Activated CD8-positive, alpha-beta memory T cell treated with anti-CD3 and anti-CD28 coated beads, Interleukin-2, amount 10 ng/mL, durations not matched to agents 7 days and 5 days (primary cell): ENCODE data around the gene PLA2R1. TPM values are rescaled to one million over a fixed set of nuclear protein-coding genes. Genes with fewer than 3 reads are reported as not detected.
A peak's percentile ranks its signal among the peaks of the same experiment; 100 is the strongest.

Source experiments
- ATAC-seq: fragments of 150-1000 bp; cut with Tn5 transposase; one replicate; pipeline ENCODE4 v1.10.0; 2021; ENCODE audit warnings: moderate library complexity
- CTCF ChIA-PET: fragments of 350-600 bp; sonication (Branson Sonifier 250); formaldehyde crosslinking; loops from one replicate; lab custom pipeline; 2021; ENCODE audit warnings: antibody characterized with exemption; lab: Charles Lee
- DNase-seq: peaks from one replicate; pipeline ENCODE4 v3.0.0-alpha.2; 2020
- H3K27ac Mint-ChIP-seq: one replicate; pipeline ENCODE4 v1.8.0; 2021; ENCODE audit warnings: mild to moderate bottlenecking, mixed read lengths
- H3K27me3 Mint-ChIP-seq: one replicate; pipeline ENCODE4 v1.8.0; 2021; ENCODE audit warnings: mixed read lengths
- H3K36me3 Mint-ChIP-seq: one replicate; pipeline ENCODE4 v1.8.0; 2021; ENCODE audit warnings: mild to moderate bottlenecking, mixed read lengths
- H3K4me1 Mint-ChIP-seq: one replicate; pipeline ENCODE4 v1.8.0; 2021; ENCODE audit warnings: mixed read lengths
- H3K4me3 Mint-ChIP-seq: one replicate; pipeline ENCODE4 v1.8.0; 2021; ENCODE audit warnings: mild to moderate bottlenecking, moderate library complexity, mixed read lengths
- H3K9me3 Mint-ChIP-seq: one replicate; pipeline ENCODE4 v1.8.0; 2022; ENCODE audit warnings: low read depth, mixed read lengths
- total RNA-seq, 2 experiments: library from RNA; stranded (reverse); gene quantifications; one replicate each; pipeline ENCODE4 v1.2.3, GENCODE V29; 2021

PLA2R1 gene
- not detected for total RNA-seq

GRCh38 chr2:160062292-160063005, at the start of gene PLA2R1:
TSS of gene PLA2R1 (minus strand) at chr2:160062615. CDS start at chr2:160062403, 212 bp downstream.
- H3K9me3 Mint-ChIP-seq: no peaks in the 10 kb centered on the region
- ATAC-seq: no peak
- H3K36me3 Mint-ChIP-seq: no peaks in the 10 kb centered on the region
- H3K4me3 Mint-ChIP-seq: no peak within 1 kb of the TSS
- DNase-seq: no peak
- H3K27me3 Mint-ChIP-seq: peaks cover 58% of the 10 kb centered on the region
- H3K27ac Mint-ChIP-seq: no peak within 1 kb of the TSS
- CTCF ChIA-PET: no interaction called here
- no peaks in the 10 kb centered on the region for H3K4me1 Mint-ChIP-seq

GRCh38 chr2:160110674-160111239, 48.3 kb upstream of the PLA2R1 start:
- Mint-ChIP-seq H3K36me3 (no peaks in the 10 kb centered on the region), H3K4me3 (no peak overlapping the region), H3K27me3 (peaks cover 42% of the 10 kb centered on the region), H3K9me3 (no peaks in the 10 kb centered on the region), H3K4me1 (peaks cover 2% of the 10 kb centered on the region), H3K27ac (no peak overlapping the region)
- ATAC-seq (no peak), DNase-seq (no peak)
- CTCF ChIA-PET: interaction anchor here (0.8 to 2.8 kb wide), 9 partner anchors 33 to 953 kb away, joined by 3 to 13 read pairs (median 5); no protein-coding TSS in a partner anchor

GRCh38 chr2:160109939-160110673, 47.7 kb upstream of the PLA2R1 start:
- DNase-seq (peak; percentile 50), ATAC-seq (peak; percentile 64)
- H3K27ac Mint-ChIP-seq: no peak overlapping the region
- CTCF ChIA-PET: interaction anchor here (0.7 to 2.8 kb wide), 12 partner anchors 32 to 1003 kb away, joined by 3 to 13 read pairs (median 4); no protein-coding TSS in a partner anchor
- H3K9me3 Mint-ChIP-seq: no peaks in the 10 kb centered on the region
- H3K4me1 Mint-ChIP-seq: peaks cover 2% of the 10 kb centered on the region
- peaks cover 45% of the 10 kb centered on the region for H3K27me3 Mint-ChIP-seq
- no peak overlapping the region for H3K4me3 Mint-ChIP-seq
- no peaks in the 10 kb centered on the region for H3K36me3 Mint-ChIP-seq

DNA sequence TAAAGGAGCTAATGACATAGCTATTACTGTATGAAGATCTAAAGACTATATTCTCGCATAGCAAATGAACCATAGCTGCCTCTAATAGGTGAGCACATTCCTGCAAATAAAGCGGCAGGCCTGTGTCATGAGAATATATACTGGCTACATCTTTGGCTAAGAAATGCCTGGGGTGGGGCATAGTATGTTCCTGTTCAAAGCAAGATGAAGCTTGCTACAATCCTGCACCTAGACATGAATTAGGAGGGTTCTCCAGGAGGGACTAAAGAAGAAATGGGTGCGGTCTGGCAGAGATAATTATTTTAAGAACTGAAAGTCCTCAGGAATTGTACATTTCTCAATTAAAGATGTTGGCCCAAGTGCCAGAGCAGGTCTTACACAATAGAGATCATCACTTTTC, 46.8 kb upstream of the PLA2R1 start:
- Mint-ChIP-seq H3K27ac (no peak overlapping the region), H3K4me3 (no peak overlapping the region), H3K27me3 (peaks cover 50% of the 10 kb centered on the region), H3K4me1 (peaks cover 2% of the 10 kb centered on the region), H3K36me3 (no peaks in the 10 kb centered on the region), H3K9me3 (no peaks in the 10 kb centered on the region)
- no peak for DNase-seq
- no peak for ATAC-seq
- CTCF ChIA-PET: interaction anchor here (0.7 to 2.8 kb wide), 9 partner anchors 72 to 1004 kb away, joined by 3 to 13 read pairs (median 5); no protein-coding TSS in a partner anchor

DNA sequence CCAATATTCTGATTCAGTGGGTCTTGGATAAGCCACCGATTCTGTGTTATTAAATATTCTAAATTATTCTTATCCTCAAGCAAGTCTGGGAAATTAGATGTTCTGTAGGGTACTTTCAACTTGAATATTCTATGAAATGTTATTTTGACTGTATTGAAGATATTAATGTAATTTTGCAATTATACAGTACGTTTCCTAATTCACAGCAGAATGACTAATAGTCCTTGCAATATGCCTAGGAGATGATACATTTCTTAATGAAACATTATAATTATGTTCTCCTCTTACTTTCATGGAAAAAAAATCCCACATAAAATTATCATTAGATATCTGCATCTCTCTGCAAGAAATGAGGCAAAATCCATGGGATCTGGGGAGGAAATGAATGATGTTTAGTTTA, 46.2 kb upstream of the PLA2R1 start:
- ATAC-seq (no peak), DNase-seq (no peak)
- no peak overlapping the region for H3K27ac Mint-ChIP-seq
- H3K4me1 Mint-ChIP-seq: peaks cover 2% of the 10 kb centered on the region
- H3K4me3 Mint-ChIP-seq: no peak overlapping the region
- peaks cover 50% of the 10 kb centered on the region for H3K27me3 Mint-ChIP-seq
- H3K9me3 Mint-ChIP-seq: no peaks in the 10 kb centered on the region
- no peaks in the 10 kb centered on the region for H3K36me3 Mint-ChIP-seq
- CTCF ChIA-PET: interaction anchor here (2.2 to 2.8 kb wide), 2 partner anchors 861 to 885 kb away, joined by 10 to 13 read pairs; no protein-coding TSS in a partner anchor

DNA sequence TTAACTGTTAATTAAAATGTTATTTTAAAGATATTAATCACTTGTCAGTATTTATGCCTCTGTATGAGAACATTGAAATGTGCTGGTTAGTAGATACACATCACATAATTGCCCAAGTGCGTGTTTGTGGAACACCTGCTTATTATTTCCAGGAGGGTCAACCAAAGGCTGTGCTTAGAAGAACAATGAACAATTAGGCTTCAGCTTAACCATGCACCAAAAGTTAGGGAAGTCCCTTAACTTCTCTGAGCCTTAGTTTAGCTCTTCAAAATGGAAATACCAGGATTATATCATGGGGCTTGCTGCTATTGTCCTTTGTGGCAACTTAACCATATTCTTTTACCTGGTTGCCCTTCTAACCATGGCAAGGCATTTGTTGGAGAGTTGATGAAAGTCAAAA, 43.0 kb upstream of the PLA2R1 start:
- CTCF ChIA-PET: no interaction called here
- Mint-ChIP-seq H3K27ac (no peak overlapping the region), H3K4me1 (no peaks in the 10 kb centered on the region), H3K36me3 (no peaks in the 10 kb centered on the region), H3K27me3 (peaks cover 40% of the 10 kb centered on the region), H3K9me3 (no peaks in the 10 kb centered on the region), H3K4me3 (no peak overlapping the region)
- DNase-seq: no peak
- no peak for ATAC-seq

- Mint-ChIP-seq H3K9me3 (no peaks in the 10 kb centered on the region), H3K27me3 (peaks cover 40% of the 10 kb centered on the region), H3K36me3 (no peaks in the 10 kb centered on the region), H3K27ac (no peak overlapping the region), H3K4me3 (no peak overlapping the region), H3K4me1 (no peaks in the 10 kb centered on the region)
- CTCF ChIA-PET: no interaction called here
- ATAC-seq (no peak), DNase-seq (no peak)
These were observed 41.7 kb upstream of the PLA2R1 start for GRCh38 chr2:160104115-160104514.

DNA sequence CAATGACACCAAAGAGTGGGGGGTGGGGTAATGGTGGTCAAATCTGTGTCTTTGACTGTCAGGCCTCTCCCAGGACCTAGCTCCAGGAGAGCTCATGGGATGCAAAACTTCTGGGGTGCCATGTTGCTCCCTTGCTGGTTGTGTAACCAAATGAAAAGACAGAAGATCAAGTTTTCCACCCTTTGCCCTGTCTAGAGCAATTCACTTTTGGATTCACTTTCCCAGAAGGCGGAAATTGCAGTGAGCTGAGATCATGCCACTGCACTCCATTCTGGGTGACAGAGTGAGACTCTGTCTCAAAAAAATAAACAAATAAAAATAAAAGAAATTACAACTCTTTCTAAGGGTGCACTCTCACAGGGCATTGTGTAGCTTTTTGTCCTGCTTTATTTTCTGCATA, 34.9 kb upstream of the PLA2R1 start:
- CTCF ChIA-PET: no interaction called here
- Mint-ChIP-seq H3K36me3 (no peaks in the 10 kb centered on the region), H3K4me1 (no peaks in the 10 kb centered on the region), H3K27ac (no peak overlapping the region), H3K27me3 (peaks cover 17% of the 10 kb centered on the region), H3K9me3 (peaks cover 5% of the 10 kb centered on the region), H3K4me3 (no peak overlapping the region)
- no peak for DNase-seq
- no peak for ATAC-seq

- Mint-ChIP-seq H3K36me3 (no peaks in the 10 kb centered on the region), H3K9me3 (peaks cover 5% of the 10 kb centered on the region), H3K4me3 (no peak overlapping the region), H3K27me3 (peaks cover 14% of the 10 kb centered on the region), H3K4me1 (no peaks in the 10 kb centered on the region), H3K27ac (no peak overlapping the region)
- ATAC-seq (no peak), DNase-seq (no peak)
- CTCF ChIA-PET: interaction anchor here (0.7 kb wide), 1 partner anchor 11 kb away, joined by 4 read pairs; no protein-coding TSS in a partner anchor
These were observed 34.0 kb upstream of the PLA2R1 start for GRCh38 chr2:160096409-160096808.

DNA sequence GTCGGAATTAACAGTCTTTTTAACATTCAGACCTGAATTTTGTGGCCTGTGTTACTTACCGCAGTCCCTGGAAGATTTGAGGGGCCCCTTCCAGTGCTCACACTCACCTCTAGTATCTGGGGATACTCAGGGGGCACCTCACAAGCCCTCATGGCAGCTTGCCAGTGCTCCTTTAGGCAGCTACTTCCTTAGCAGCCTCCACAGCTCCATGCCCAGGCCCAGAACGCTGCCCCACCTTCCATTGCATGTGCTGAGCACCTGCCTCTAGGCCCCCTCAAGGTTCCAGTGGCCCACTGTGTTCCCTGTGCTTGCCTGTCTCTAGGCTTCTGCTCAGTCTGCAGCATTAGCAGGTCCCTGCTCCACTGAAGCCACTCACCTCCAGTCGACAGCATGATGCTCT, 30.0 kb upstream of the PLA2R1 start:
- H3K27me3 Mint-ChIP-seq: peaks cover 11% of the 10 kb centered on the region
- CTCF ChIA-PET: no interaction called here
- peaks cover 4% of the 10 kb centered on the region for H3K36me3 Mint-ChIP-seq
- peaks cover 24% of the 10 kb centered on the region for H3K9me3 Mint-ChIP-seq
- no peak overlapping the region for H3K27ac Mint-ChIP-seq
- no peak for DNase-seq
- no peaks in the 10 kb centered on the region for H3K4me1 Mint-ChIP-seq
- ATAC-seq: no peak
- H3K4me3 Mint-ChIP-seq: no peak overlapping the region

DNA sequence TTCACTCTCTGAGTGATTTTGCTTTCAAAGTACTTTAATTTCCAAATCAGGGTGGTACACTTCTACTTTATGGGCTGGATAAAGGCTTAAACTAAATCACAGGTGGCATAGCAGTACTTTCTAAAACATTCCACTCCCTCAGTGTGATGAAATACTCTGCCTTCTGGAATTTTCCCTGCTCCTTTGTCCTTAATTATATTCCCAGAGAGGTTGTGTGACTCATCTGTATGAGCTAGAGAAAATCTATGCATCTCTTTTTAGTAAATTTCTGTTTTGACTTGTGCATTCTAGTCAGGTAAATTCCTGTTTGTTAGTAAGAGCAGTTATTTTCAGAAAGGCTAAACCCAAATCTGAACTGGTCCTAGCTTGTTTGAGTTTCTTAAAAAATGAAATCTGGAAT, 29.0 kb upstream of the PLA2R1 start:
- H3K36me3 Mint-ChIP-seq: peaks cover 4% of the 10 kb centered on the region
- CTCF ChIA-PET: no interaction called here
- no peaks in the 10 kb centered on the region for H3K4me1 Mint-ChIP-seq
- DNase-seq (no peak), ATAC-seq (no peak)
- H3K27me3 Mint-ChIP-seq: peaks cover 11% of the 10 kb centered on the region
- H3K4me3 Mint-ChIP-seq: no peak overlapping the region
- H3K27ac Mint-ChIP-seq: no peak overlapping the region
- peaks cover 28% of the 10 kb centered on the region for H3K9me3 Mint-ChIP-seq

GRCh38 chr2:160087854-160088745, 25.7 kb upstream of the PLA2R1 start:
- H3K9me3 Mint-ChIP-seq: peaks cover 26% of the 10 kb centered on the region
- DNase-seq: no peak

More at GRCh38 chr2:160087854-160088745, 25.7 kb upstream of the PLA2R1 start:
- H3K27me3 Mint-ChIP-seq: peaks cover 3% of the 10 kb centered on the region
- no peak for ATAC-seq
- H3K4me1 Mint-ChIP-seq: no peaks in the 10 kb centered on the region
- peaks cover 4% of the 10 kb centered on the region for H3K36me3 Mint-ChIP-seq
- no peak overlapping the region for H3K27ac Mint-ChIP-seq
- no peak overlapping the region for H3K4me3 Mint-ChIP-seq
- CTCF ChIA-PET: interaction anchor here (0.8 to 1.5 kb wide), 2 partner anchors 905 to 906 kb away, joined by 4 read pairs; no protein-coding TSS in a partner anchor
